Trophoblast cell (in vitro differentiated cells and primary cell): ENCODE measurements around the gene NOG.

Experiments
- DNase-seq, 2 donors: peaks; one replicate each; pipeline ENCODE4 v3.0.0-alpha.2; 2016
- H2AFZ ChIP-seq: 2 replicates; pipeline ENCODE4 v1.6.1; 2013; ENCODE audit warnings: low read length, moderate library complexity, mild to moderate bottlenecking; ENCODE audit not compliant: insufficient read depth, poor library complexity
- H2AK5ac ChIP-seq: 2 replicates; pipeline ENCODE4 v1.6.1; 2013; ENCODE audit warnings: mild to moderate bottlenecking, low read length
- H2BK120ac ChIP-seq: 2 replicates; pipeline ENCODE4 v1.6.1; 2013; ENCODE audit warnings: low read length, mild to moderate bottlenecking, moderate library complexity; ENCODE audit not compliant: insufficient read depth, poor library complexity
- H2BK12ac ChIP-seq: 2 replicates; pipeline ENCODE4 v1.6.1; 2013; ENCODE audit warnings: mild to moderate bottlenecking, low read length, moderate library complexity
- H2BK5ac ChIP-seq: 2 replicates; pipeline ENCODE4 v1.6.1; 2013; ENCODE audit warnings: low read length, low read depth, moderate library complexity, mild to moderate bottlenecking; ENCODE audit not compliant: poor library complexity
- H3K14ac ChIP-seq: 2 replicates; pipeline ENCODE4 v1.6.1; 2013; ENCODE audit warnings: mild to moderate bottlenecking, low read length
- H3K18ac ChIP-seq: 2 replicates; pipeline ENCODE4 v1.6.1; 2013; ENCODE audit warnings: mild to moderate bottlenecking, low read length
- H3K23ac ChIP-seq: 2 replicates; pipeline ENCODE4 v1.6.1; 2013; ENCODE audit warnings: low read length
- H3K27ac ChIP-seq: 2 replicates; pipeline ENCODE4 v1.5.1; 2013; ENCODE audit warnings: low read depth, mild to moderate bottlenecking, inconsistent platforms, low read length, moderate library complexity
- H3K27me3 ChIP-seq: 2 replicates; pipeline ENCODE4 v1.6.1; 2013; ENCODE audit warnings: inconsistent platforms, mild to moderate bottlenecking, low read length, moderate library complexity; ENCODE audit not compliant: insufficient read depth
- H3K36me3 ChIP-seq, 2 experiments: 1 replicate in 1 of 2; 2 replicates in 1 of 2; pipeline ENCODE4 v1.6.1; 2013; ENCODE audit warnings: low read length in 2 of 2, mild to moderate bottlenecking in 2 of 2, moderate library complexity in 1 of 2; ENCODE audit not compliant: insufficient read depth in 2 of 2, control insufficient read depth in 1 of 2
- H3K4ac ChIP-seq: 2 replicates; pipeline ENCODE4 v1.6.1; 2013; ENCODE audit warnings: low read depth, mild to moderate bottlenecking, low read length, moderate library complexity
- H3K4me1 ChIP-seq, 2 experiments: 1 replicate in 1 of 2; 2 replicates in 1 of 2; pipeline ENCODE4 v1.6.1; 2013; ENCODE audit warnings: low read length in 2 of 2, mild to moderate bottlenecking in 2 of 2, moderate library complexity in 1 of 2; ENCODE audit not compliant: insufficient read depth in 2 of 2, control insufficient read depth in 1 of 2
- H3K4me2 ChIP-seq: 2 replicates; pipeline ENCODE4 v1.6.1; 2013; ENCODE audit warnings: inconsistent platforms, mild to moderate bottlenecking, low read length, moderate library complexity
- H3K4me3 ChIP-seq: 2 replicates; pipeline ENCODE4 v1.5.1; 2013; ENCODE audit warnings: mild to moderate bottlenecking, low read depth, low read length, inconsistent platforms
- H3K79me1 ChIP-seq: one replicate; pipeline ENCODE4 v1.6.1; 2013; ENCODE audit warnings: low read length
- H3K79me2 ChIP-seq: 2 replicates; pipeline ENCODE4 v1.6.1; 2013; ENCODE audit warnings: low read length, mild to moderate bottlenecking; ENCODE audit not compliant: control insufficient read depth, insufficient read depth, poor library complexity
- H3K9ac ChIP-seq: 2 replicates; pipeline ENCODE4 v1.6.1; 2013; ENCODE audit warnings: mild to moderate bottlenecking, low read length
- H3K9me3 ChIP-seq: 2 replicates; pipeline ENCODE4 v1.6.1; 2013; ENCODE audit warnings: low read depth, mild to moderate bottlenecking, control low read depth, inconsistent platforms, low read length; ENCODE audit not compliant: insufficient read depth
- H4K12ac ChIP-seq: 2 replicates; pipeline ENCODE4 v1.6.1; 2013; ENCODE audit warnings: low read depth, mild to moderate bottlenecking, low read length, moderate library complexity
- H4K8ac ChIP-seq: 2 replicates; pipeline ENCODE4 v1.6.1; 2013; ENCODE audit warnings: low read depth, mild to moderate bottlenecking, low read length, moderate library complexity
- H4K91ac ChIP-seq: one replicate; pipeline ENCODE4 v1.6.1; 2013; ENCODE audit warnings: low read depth, mild to moderate bottlenecking, low read length, moderate library complexity
- WGBS: extraction: QIAGEN DNeasy Blood & Tissue Kit; methylation state at CpG from one replicate; pipeline ENCODE4 v1.1.7; 2013; ENCODE audit warnings: missing lambda C conversion rate; ENCODE audit not compliant: insufficient read length, insufficient coverage; ENCODE audit errors: extremely low coverage; 5-methylcytosine and 5-hydroxymethylcytosine counted together

The NOG gene

GRCh38 chr17:56604691-56605290, 11.3 kb downstream of the NOG start:
- Histone ChIP-seq H3K79me2 (no peaks in the 10 kb centered on the region), H3K14ac (no peak overlapping the region), H3K9me3 (no peaks in the 10 kb centered on the region), H2AFZ (no peak overlapping the region), H4K91ac (no peak overlapping the region), H3K9ac (no peak overlapping the region), H3K36me3 (no peaks in the 10 kb centered on the region), H3K27me3 (no peaks in the 10 kb centered on the region), H2BK5ac (no peak overlapping the region), H4K12ac (no peak overlapping the region), H3K79me1 (peaks cover 5% of the 10 kb centered on the region), H3K4me2 (no peak overlapping the region), H3K18ac (no peak overlapping the region), H3K27ac (no peak overlapping the region), H2AK5ac (no peak overlapping the region), H3K4ac (no peak overlapping the region), H3K23ac (no peak overlapping the region), H3K4me3 (no peak overlapping the region), H2BK120ac (no peak overlapping the region), H2BK12ac (no peak overlapping the region), H3K4me1 (peaks cover 0 to 5% of the 10 kb centered on the region in 2 experiments), H4K8ac (no peak overlapping the region)
- no CpG with 5 or more reads among the region's 1 CpG for WGBS
- DNase-seq: peak; percentile 86 to 95

- Histone ChIP-seq H2BK120ac (no peak overlapping the region), H4K91ac (no peak overlapping the region), H2AK5ac (no peak overlapping the region), H3K79me2 (no peaks in the 10 kb centered on the region), H3K23ac (no peak overlapping the region), H3K27me3 (no peaks in the 10 kb centered on the region), H3K36me3 (no peaks in the 10 kb centered on the region), H3K4me1 (peaks cover 0 to 2% of the 10 kb centered on the region in 2 experiments), H3K14ac (no peak overlapping the region), H4K8ac (no peak overlapping the region), H3K4me2 (no peak overlapping the region), H3K4ac (no peak overlapping the region), H2BK12ac (no peak overlapping the region), H3K79me1 (no peaks in the 10 kb centered on the region), H2BK5ac (no peak overlapping the region), H3K18ac (no peak overlapping the region), H2AFZ (no peak overlapping the region), H3K9ac (no peak overlapping the region), H3K9me3 (no peaks in the 10 kb centered on the region), H3K27ac (no peak overlapping the region), H3K4me3 (no peak overlapping the region), H4K12ac (no peak overlapping the region)
- no peak for DNase-seq
- no CpG with 5 or more reads among the region's 4 CpGs for WGBS
Measured at GRCh38 chr17:56608944-56609343, 15.4 kb downstream of the NOG start.

DNA sequence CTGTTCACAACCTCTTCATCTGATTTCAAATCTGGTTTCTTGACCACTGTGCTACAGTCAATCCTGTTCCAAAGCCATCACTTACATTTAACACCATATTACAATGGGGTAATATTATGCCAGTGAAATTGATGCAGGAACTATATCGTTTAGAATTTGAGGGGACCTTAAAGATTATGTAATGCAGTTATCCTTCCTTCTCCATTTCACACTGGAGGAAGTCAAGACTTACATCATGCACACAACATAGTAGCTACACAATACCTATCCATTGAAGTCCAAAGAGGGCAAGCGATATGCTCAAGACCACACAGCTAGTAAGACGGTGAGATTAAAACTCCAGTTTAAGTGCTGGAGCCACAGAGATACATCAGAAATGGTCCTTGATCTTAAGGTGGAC, 16.8 kb downstream of the NOG start:
- Histone ChIP-seq H2BK12ac (no peak overlapping the region), H3K4ac (no peak overlapping the region), H2BK5ac (no peak overlapping the region), H4K8ac (no peak overlapping the region), H3K4me2 (no peak overlapping the region), H3K27ac (no peak overlapping the region), H3K36me3 (no peaks in the 10 kb centered on the region), H4K12ac (no peak overlapping the region), H2AK5ac (no peak overlapping the region), H3K18ac (no peak overlapping the region), H2BK120ac (no peak overlapping the region), H3K4me1 (no peaks in the 10 kb centered on the region), H3K27me3 (no peaks in the 10 kb centered on the region), H3K14ac (no peak overlapping the region), H3K9ac (no peak overlapping the region), H2AFZ (no peak overlapping the region), H3K79me2 (no peaks in the 10 kb centered on the region), H3K79me1 (no peaks in the 10 kb centered on the region), H3K23ac (no peak overlapping the region), H4K91ac (no peak overlapping the region), H3K4me3 (no peak overlapping the region), H3K9me3 (no peaks in the 10 kb centered on the region)
- no CpG with 5 or more reads among the region's 3 CpGs for WGBS
- no peak for DNase-seq

DNA sequence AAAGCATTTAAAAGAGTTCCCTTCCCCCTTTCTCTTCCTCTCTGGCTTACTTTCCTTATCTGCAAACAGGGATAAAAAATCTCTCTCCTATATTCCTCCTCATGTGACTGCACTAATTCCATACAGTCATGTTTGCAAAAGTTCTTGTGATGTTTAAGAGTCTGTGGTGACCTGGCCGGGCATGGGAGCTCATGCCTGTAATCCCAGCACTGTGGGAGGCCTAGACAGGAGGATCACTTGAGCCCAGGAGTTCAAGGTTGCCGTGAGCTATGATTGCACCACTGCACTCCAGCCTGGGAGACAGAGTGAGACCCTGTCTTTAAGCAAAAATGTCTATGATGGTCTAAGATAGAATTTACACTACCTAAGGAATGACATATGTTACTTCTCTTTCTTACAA, 19.6 kb downstream of the NOG start:
- Histone ChIP-seq H4K8ac (no peak overlapping the region), H2BK12ac (no peak overlapping the region), H3K9ac (no peak overlapping the region), H2BK120ac (no peak overlapping the region), H4K12ac (no peak overlapping the region), H3K4me3 (no peak overlapping the region), H2BK5ac (no peak overlapping the region), H3K79me1 (no peaks in the 10 kb centered on the region), H3K36me3 (no peaks in the 10 kb centered on the region), H3K4ac (no peak overlapping the region), H3K27ac (no peak overlapping the region), H2AFZ (no peak overlapping the region), H3K18ac (no peak overlapping the region), H2AK5ac (no peak overlapping the region), H3K4me2 (no peak overlapping the region), H3K14ac (no peak overlapping the region), H4K91ac (peak overlapping the region; percentile 31), H3K9me3 (no peaks in the 10 kb centered on the region), H3K27me3 (no peaks in the 10 kb centered on the region), H3K23ac (no peak overlapping the region), H3K79me2 (no peaks in the 10 kb centered on the region), H3K4me1 (no peaks in the 10 kb centered on the region)
- DNase-seq: peak; percentile 62 to 83
- WGBS: no CpG with 5 or more reads among the region's 2 CpGs
